KMS-11 (cell line): Measurements from ENCODE around the gene ARSJ.

Experiments
- H2AFZ ChIP-seq: fragments of 200-600 bp; sonication (generic); 2 replicates; pipeline ENCODE4 v1.6.1; 2016; ENCODE audit warnings: antibody characterized with exemption, mixed run types, low read depth
- H3K27ac ChIP-seq: fragments of 200-600 bp; sonication (generic); 2 replicates; pipeline ENCODE4 v1.6.1; 2016; ENCODE audit warnings: mild to moderate bottlenecking, mixed run types
- H3K27me3 ChIP-seq: fragments of 200-600 bp; sonication (generic); 2 replicates; pipeline ENCODE4 v1.6.1; 2017; ENCODE audit warnings: mild to moderate bottlenecking, low read depth, mixed run types, moderate library complexity; ENCODE audit not compliant: insufficient read depth
- H3K36me3 ChIP-seq: fragments of 200-600 bp; sonication (generic); 2 replicates; pipeline ENCODE4 v1.6.1; 2017; ENCODE audit warnings: mild to moderate bottlenecking, mixed run types; ENCODE audit not compliant: insufficient read depth
- H3K4me1 ChIP-seq: fragments of 200-600 bp; sonication (generic); 2 replicates; pipeline ENCODE4 v1.6.1; 2016; ENCODE audit warnings: mild to moderate bottlenecking, low read depth, mixed run types; ENCODE audit not compliant: poor library complexity, severe bottlenecking
- H3K4me2 ChIP-seq: fragments of 200-600 bp; sonication (generic); 2 replicates; pipeline ENCODE4 v1.7.0; 2016; ENCODE audit warnings: mild to moderate bottlenecking, mixed run types
- H3K4me3 ChIP-seq: fragments of 200-600 bp; sonication (generic); IDR thresholded peaks from 2 replicates; pipeline ENCODE4 v1.6.1; 2017; ENCODE audit warnings: low read depth, low read length, mixed read lengths; ENCODE audit not compliant: insufficient read depth
- H3K79me2 ChIP-seq: fragments of 200-600 bp; sonication (generic); 2 replicates; pipeline ENCODE4 v1.6.1; 2016; ENCODE audit warnings: low read depth, mixed run types; ENCODE audit not compliant: insufficient read depth
- H3K9ac ChIP-seq: fragments of 200-600 bp; sonication (generic); 2 replicates; pipeline ENCODE4 v1.6.1; 2016; ENCODE audit warnings: mild to moderate bottlenecking, mixed run types
- H4K20me1 ChIP-seq: fragments of 200-600 bp; sonication (generic); 2 replicates; pipeline ENCODE4 v1.6.1; 2016; ENCODE audit warnings: mild to moderate bottlenecking, mixed run types; ENCODE audit not compliant: insufficient read depth
- TF ChIP-seq, protein P1 (sequence below): fragments of 200-600 bp; sonication (generic); conservative IDR thresholded peaks from 2 replicates; pipeline ENCODE4 v1.6.1; 2017; ENCODE audit warnings: low read depth, mild to moderate bottlenecking, antibody characterized with exemption, low read length, moderate library complexity, mixed read lengths

Gene ARSJ

DNA sequence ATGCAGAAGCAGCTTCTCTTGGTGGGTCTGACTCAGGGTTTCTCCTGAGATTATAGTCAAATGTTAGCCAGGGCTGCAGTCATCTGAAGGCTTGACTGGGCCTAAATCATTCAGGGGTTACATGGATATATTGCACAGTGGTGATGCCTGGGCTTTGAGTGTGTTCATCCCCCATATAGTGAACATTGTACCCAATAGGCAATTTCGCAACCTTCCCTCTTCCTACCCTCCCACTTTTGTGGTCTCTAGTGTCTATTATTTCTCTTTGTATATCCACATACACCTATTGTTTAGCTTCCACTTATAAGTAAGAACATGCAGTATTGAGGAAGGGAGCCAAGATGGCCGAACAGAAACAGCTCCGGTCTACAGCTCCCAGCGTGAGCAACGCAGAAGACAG, 127.6 kb downstream of the ARSJ start:
- no peak overlapping the region for H3K9ac ChIP-seq
- H3K4me2 ChIP-seq: no peak overlapping the region
- no peaks in the 10 kb centered on the region for H3K36me3 ChIP-seq
- no peaks in the 10 kb centered on the region for H3K79me2 ChIP-seq
- TF ChIP-seq, protein P1, sequence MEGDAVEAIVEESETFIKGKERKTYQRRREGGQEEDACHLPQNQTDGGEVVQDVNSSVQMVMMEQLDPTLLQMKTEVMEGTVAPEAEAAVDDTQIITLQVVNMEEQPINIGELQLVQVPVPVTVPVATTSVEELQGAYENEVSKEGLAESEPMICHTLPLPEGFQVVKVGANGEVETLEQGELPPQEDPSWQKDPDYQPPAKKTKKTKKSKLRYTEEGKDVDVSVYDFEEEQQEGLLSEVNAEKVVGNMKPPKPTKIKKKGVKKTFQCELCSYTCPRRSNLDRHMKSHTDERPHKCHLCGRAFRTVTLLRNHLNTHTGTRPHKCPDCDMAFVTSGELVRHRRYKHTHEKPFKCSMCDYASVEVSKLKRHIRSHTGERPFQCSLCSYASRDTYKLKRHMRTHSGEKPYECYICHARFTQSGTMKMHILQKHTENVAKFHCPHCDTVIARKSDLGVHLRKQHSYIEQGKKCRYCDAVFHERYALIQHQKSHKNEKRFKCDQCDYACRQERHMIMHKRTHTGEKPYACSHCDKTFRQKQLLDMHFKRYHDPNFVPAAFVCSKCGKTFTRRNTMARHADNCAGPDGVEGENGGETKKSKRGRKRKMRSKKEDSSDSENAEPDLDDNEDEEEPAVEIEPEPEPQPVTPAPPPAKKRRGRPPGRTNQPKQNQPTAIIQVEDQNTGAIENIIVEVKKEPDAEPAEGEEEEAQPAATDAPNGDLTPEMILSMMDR: no peak
- no peaks in the 10 kb centered on the region for H4K20me1 ChIP-seq
- no peak overlapping the region for H3K4me3 ChIP-seq
- no peaks in the 10 kb centered on the region for H3K4me1 ChIP-seq
- no peak overlapping the region for H2AFZ ChIP-seq
- H3K27ac ChIP-seq: no peak overlapping the region
- no peaks in the 10 kb centered on the region for H3K27me3 ChIP-seq
